GM12878 (cell line): ENCODE measurements around the gene C1QL4. TPM values are rescaled to one million over a fixed set of nuclear protein-coding genes. Genes with fewer than 3 reads are reported as not detected.
A peak's percentile ranks its signal among the peaks of the same experiment; 100 is the strongest.

Source experiments
- ATAC-seq: fragments of 200-7000 bp; cut with Tn5 transposase; 3 replicates; pipeline ENCODE4 v1.9.1; 2020; ENCODE audit warnings: mild to moderate bottlenecking, moderate library complexity
- BruUV-seq: library from RNA; stranded (reverse); fragments of 400-500 nt; replicated peaks from 2 replicates; lab custom pipeline; 2021; lab: Mats Ljungman, UMichigan
- CTCF ChIA-PET: fragments of 300-600 bp; sonication (Branson Sonifier 250); formaldehyde crosslinking; extraction: SDS; loops from one replicate; lab custom pipeline; 2021; ENCODE audit warnings: inconsistent platforms; lab: Yijun Ruan, JAX
- POLR2A ChIA-PET: fragments of 350-600 bp; formaldehyde crosslinking; extraction: SDS; loops from one replicate; lab custom pipeline; 2021; ENCODE audit warnings: inconsistent platforms; lab: Charles Lee
- RAD21 ChIA-PET: fragments of 300-600 bp; sonication (Branson Sonifier 250); formaldehyde crosslinking; loops from one replicate; lab custom pipeline; 2023; ENCODE audit warnings: antibody characterized with exemption; ENCODE audit not compliant: unreplicated experiment; lab: Charles Lee
- SMC1A ChIA-PET: fragments of 300-600 bp; sonication (Branson Sonifier 250); formaldehyde crosslinking; loops from one replicate; lab custom pipeline; 2023; ENCODE audit not compliant: unreplicated experiment, uncharacterized antibody; lab: Charles Lee
- DNase-seq: peaks from one replicate; pipeline ENCODE4 v3.0.0-alpha.2; 2011; ENCODE audit warnings: low read depth, low spot score
- FAIRE-seq: peaks from 3 replicates; lab custom pipeline; 2011; peaks lifted over from hg19 to GRCh38; lab: Jason Lieb, UNC
- H2AFZ ChIP-seq: 2 replicates; pipeline ENCODE4 v1.6.0; 2011; ENCODE audit warnings: low read depth, low read length, control low read depth; ENCODE audit not compliant: control insufficient read depth
- H3K27ac ChIP-seq: 2 replicates; pipeline ENCODE4 v1.5.1; 2011; ENCODE audit warnings: control low read depth; ENCODE audit not compliant: control insufficient read depth, insufficient read depth
- H3K27me3 ChIP-seq, 2 experiments: replicated peaks in 1 of 2; 2 replicates each; pipeline versions ENCODE4 v1.6.0 to v1.6.1; 2011; ENCODE audit warnings: low read length in 1 of 2; ENCODE audit not compliant: control insufficient read depth in 2 of 2, insufficient read depth in 2 of 2
- H3K36me3 ChIP-seq, 2 experiments: 2 replicates each; pipeline ENCODE4 v1.5.1; 2011; ENCODE audit warnings: low read length in 1 of 2; ENCODE audit not compliant: control insufficient read depth in 2 of 2, insufficient read depth in 2 of 2
- H3K4me1 ChIP-seq: 2 replicates; pipeline ENCODE4 v1.6.1; 2011; ENCODE audit warnings: mild to moderate bottlenecking, low read length, moderate library complexity, mixed read lengths; ENCODE audit not compliant: control insufficient read depth, insufficient read depth
- H3K4me2 ChIP-seq: 2 replicates; pipeline ENCODE4 v1.6.0; 2011; ENCODE audit warnings: control low read depth; ENCODE audit not compliant: control insufficient read depth, insufficient read depth
- H3K4me3 ChIP-seq: fragments of 200-600 bp; sonication (generic); 2 replicates; pipeline ENCODE4 v1.5.1; 2016
- H3K79me2 ChIP-seq: 2 replicates; pipeline ENCODE4 v1.6.0; 2011; ENCODE audit warnings: low read length; ENCODE audit not compliant: control insufficient read depth, insufficient read depth
- H3K9ac ChIP-seq: 2 replicates; pipeline ENCODE4 v1.8.0; 2011; ENCODE audit warnings: low read length, control low read depth, mixed read lengths; ENCODE audit not compliant: control insufficient read depth, insufficient read depth
- H3K9me3 ChIP-seq: replicated peaks from 3 replicates; pipeline ENCODE4 v1.5.1; 2011; ENCODE audit warnings: mild to moderate bottlenecking, low read length; ENCODE audit not compliant: control insufficient read depth, insufficient read depth
- H4K20me1 ChIP-seq: 2 replicates; pipeline ENCODE4 v1.6.0; 2011; ENCODE audit not compliant: control insufficient read depth, insufficient read depth
- BHLHE40 ChIP-seq, 2 experiments: fragments of 450-650 bp in 1 of 2; IDR thresholded peaks; 2 replicates each; pipeline ENCODE4 v1.6.1; 2011 to 2017; ENCODE audit warnings: low read depth in 2 of 2, borderline replicate concordance in 1 of 2, improper control_type of control experiment in 1 of 2, low read length in 1 of 2, mild to moderate bottlenecking in 1 of 2
- EGR1 ChIP-seq, 2 experiments: IDR thresholded peaks; 1 replicate in 1 of 2; 2 replicates in 1 of 2; pipeline ENCODE4 v1.6.1; 2011 to 2012; ENCODE audit warnings: low read depth in 2 of 2, low read length in 2 of 2, borderline replicate concordance in 1 of 2, mild to moderate bottlenecking in 1 of 2, moderate library complexity in 1 of 2
- ETV6 ChIP-seq, 2 experiments: fragments of 450-650 bp in 1 of 2; IDR thresholded peaks in 1 of 2; conservative IDR thresholded peaks in 1 of 2; 2 replicates each; pipeline ENCODE4 v1.6.1; 2014; ENCODE audit warnings: antibody characterized with exemption in 1 of 2, borderline replicate concordance in 1 of 2, low read depth in 1 of 2, mild to moderate bottlenecking in 1 of 2, moderate library complexity in 1 of 2
- IRF3 ChIP-seq: fragments of 450-650 bp; IDR thresholded peaks from 2 replicates; pipeline ENCODE4 v1.6.1; 2014; ENCODE audit warnings: mild to moderate bottlenecking
- IRF4 ChIP-seq: IDR thresholded peaks from 2 replicates; pipeline ENCODE4 v1.6.1; 2011; ENCODE audit warnings: low read depth, low read length
- JUND ChIP-seq: IDR thresholded peaks from 2 replicates; pipeline ENCODE4 v1.6.1; 2012; ENCODE audit warnings: low read depth, mild to moderate bottlenecking, low read length, improper control_type of control experiment, moderate library complexity
- PAX5 ChIP-seq: IDR thresholded peaks from 2 replicates; pipeline ENCODE4 v1.6.1; 2011; ENCODE audit warnings: low read depth, low read length, borderline replicate concordance
- POLR2A ChIP-seq: IDR thresholded peaks from 2 replicates; pipeline ENCODE4 v1.6.1; 2011; ENCODE audit warnings: low read depth, mild to moderate bottlenecking, low read length
- RELA ChIP-seq: fragments of 450-650 bp; IDR thresholded peaks from 2 replicates; pipeline ENCODE4 v1.8.0; 2014; ENCODE audit warnings: borderline replicate concordance; ENCODE audit not compliant: partially characterized antibody
- RUNX3 ChIP-seq: IDR thresholded peaks from 2 replicates; pipeline ENCODE4 v1.6.1; 2012; ENCODE audit warnings: low read length, inconsistent platforms
- SIX5 ChIP-seq: IDR thresholded peaks from 2 replicates; pipeline ENCODE4 v1.6.1; 2011; ENCODE audit warnings: mild to moderate bottlenecking, low read depth, low read length, moderate library complexity; ENCODE audit not compliant: severe bottlenecking
- ZNF592 ChIP-seq: fragments of 450-650 bp; IDR thresholded peaks from 2 replicates; pipeline ENCODE4 v1.6.1; 2017; ENCODE audit warnings: mild to moderate bottlenecking, moderate library complexity
- WGBS: methylation state at CpG from one replicate; pipeline ENCODE4 v1.1.6; 2016; ENCODE audit warnings: low lambda C conversion rate; ENCODE audit not compliant: insufficient replicate concordance, insufficient coverage; ENCODE audit errors: missing lambda C conversion rate; 5-methylcytosine and 5-hydroxymethylcytosine counted together
- in situ Hi-C: fragments of 300-500 bp; cut with MboI; formaldehyde crosslinking; loops from 9 replicates; pipeline ENCODE4 v1.14.3; 2018; ENCODE audit warnings: mixed read lengths
- intact Hi-C: fragments of 100-400 bp; cut with micrococcal nuclease; formaldehyde crosslinking; loops from one replicate; pipeline ENCODE4 v1.14.2; 2022; ENCODE audit not compliant: unreplicated experiment
- polyA plus RNA-seq, 11 experiments: library from polyadenylated mRNA; depleted of rRNA in 4 of 11; unstranded in 6 of 11; stranded (reverse) in 5 of 11; fragments of >200 nt; fragmentation: Nextera tagmentation in 4 of 11; fragmentation: Illumina TruSeq in 1 of 11; extraction: Ambion mirVana in 4 of 11; extraction: Trizol in 1 of 11; gene quantifications; 1 replicate in 1 of 11; 2 replicates in 10 of 11; pipeline versions ENCODE4 v1.2.1 to v1.2.3, GENCODE V29; 2011 to 2016; ENCODE audit warnings: inconsistent platforms in 2 of 11, missing spikeins in 2 of 11, low read depth in 1 of 11
- total RNA-seq, 4 experiments: library from RNA; depleted of rRNA in 3 of 4; stranded (reverse); fragments of >200 nt in 3 of 4; fragmentation: Illumina TruSeq in 1 of 4; extraction: Trizol in 1 of 4; gene quantifications; 2 replicates each; pipeline versions ENCODE4 v1.2.1 to v1.2.3, GENCODE V29; 2013 to 2021

The C1QL4 gene
- total and polyA plus RNA-seq, 10 of the 15 experiments (the other 5 are each of a cell fraction or from before 2014, with no cell fraction given): 0.05 TPM; not detected in 9

GRCh38 chr12:49348781-49349180 lies 11.8 kb upstream of the C1QL4 start (continued):
- no peak for TF ChIP-seq IRF3

GRCh38 chr12:49347311-49348193 lies 10.6 kb upstream of the C1QL4 start:
- peaks cover 35% of the 10 kb centered on the region for H3K4me1 ChIP-seq
- 9% methylated on average over 31 of the region's 37 CpGs for WGBS
- in situ Hi-C loops: no loop called here
- SMC1A ChIA-PET: interaction anchor here (0.7 to 4.5 kb wide), 8 partner anchors 10 to 167 kb away, joined by 3 to 30 read pairs (median 6); partner anchors contain the start of gene TROAP
- POLR2A ChIA-PET: interaction anchor here (0.5 to 2.0 kb wide), 3 partner anchors 19 to 104 kb away, joined by 3 to 10 read pairs (median 4); partner anchors contain the start of genes SPATS2 and TROAP
- H2AFZ ChIP-seq: peak overlapping the region; percentile 61
- BruUV-seq: no TSS peak
- H3K36me3 ChIP-seq: no peaks in the 10 kb centered on the region
- DNase-seq (no peak), ATAC-seq (peak; percentile 88), FAIRE-seq (peak; percentile 79)
- RAD21 ChIA-PET: interaction anchor here (0.5 to 4.5 kb wide), 14 partner anchors 11 to 767 kb away, joined by 3 to 54 read pairs (median 4); partner anchors contain the start of gene TROAP
- peak overlapping the region; percentile 97 for H3K4me2 ChIP-seq
- H3K9me3 ChIP-seq: no peaks in the 10 kb centered on the region
- intact Hi-C loops: no loop called here
- no peak overlapping the region for H3K9ac ChIP-seq
- H3K27ac ChIP-seq: no peak overlapping the region
- peaks cover 13 to 23% of the 10 kb centered on the region in 2 experiments for H3K27me3 ChIP-seq
- no peaks in the 10 kb centered on the region for H3K79me2 ChIP-seq
- CTCF ChIA-PET: interaction anchor here (0.6 to 9.5 kb wide), 38 partner anchors 11 to 826 kb away, joined by 3 to 231 read pairs (median 4); partner anchors contain the start of genes FAM186B, PRPF40B, PRPH and RACGAP1
- no peaks in the 10 kb centered on the region; the same call in 1 of the 2 replicates for H4K20me1 ChIP-seq
- peak overlapping the region; percentile 49 for H3K4me3 ChIP-seq
- no peak for TF ChIP-seq ETV6 (conservative IDR thresholded peaks at IDR 0.05 in 1 of 2, IDR thresholded peaks at IDR 0.05 in 1 of 2; ENCODE audit: borderline replicate concordance in 1 of 2, low read depth in 1 of 2)
- no peak for TF ChIP-seq IRF4
- TF ChIP-seq RELA: no peak
- peak in 1 of 2 experiments; percentile 27; a peak in 1 of 3 replicates for TF ChIP-seq EGR1 (IDR thresholded peaks at IDR 0.05; ENCODE audit: borderline replicate concordance in 1 of 2, low read depth in 2 of 2, low read length in 2 of 2)
- peak; percentile 97 for TF ChIP-seq PAX5
- TF ChIP-seq RUNX3: 0 out of 2 replicates have a peak, but pooled peaks have one; percentile 11
- no peak for TF ChIP-seq POLR2A
- peak in 1 of 2 experiments; percentile 56; a peak in 1 of 4 replicates for TF ChIP-seq BHLHE40 (IDR thresholded peaks at IDR 0.05; ENCODE audit: borderline replicate concordance in 1 of 2, low read depth in 2 of 2, low read length in 1 of 2)
- no peak for TF ChIP-seq SIX5
- TF ChIP-seq JUND: no peak
- TF ChIP-seq ZNF592: no peak
